HCT116 (cell line): ENCODE data around the gene LRCH1. TPM values are rescaled to one million over a fixed set of nuclear protein-coding genes. Genes with fewer than 3 reads are reported as not detected.
"Not testable (repeated sequence)": the region's sequence is repeated elsewhere in the genome, so short reads cannot be mapped to it uniquely, and the experiment has no call there.

Experiments
- ATAC-seq: fragments of 200-7000 bp; cut with Tn5 transposase; 2 replicates; pipeline ENCODE4 v1.9.1; 2020; ENCODE audit warnings: mild to moderate bottlenecking, moderate library complexity
- BruUV-seq: library from RNA; stranded (reverse); fragments of 400-500 nt; replicated peaks from 2 replicates; lab custom pipeline; 2021; lab: Mats Ljungman, UMichigan
- CTCF ChIA-PET: fragments of 300-600 bp; sonication (Branson Sonifier 250); formaldehyde crosslinking; loops from one replicate; lab custom pipeline; 2021; ENCODE audit warnings: antibody characterized with exemption; lab: Charles Lee
- POLR2A ChIA-PET: fragments of 300-600, 350-600 bp; sonication (Branson Sonifier 250); formaldehyde crosslinking; loops from one replicate; lab custom pipeline; 2021; ENCODE audit warnings: antibody characterized with exemption; lab: Charles Lee
- RAD21 ChIA-PET, 2 experiments: fragments of 300-600 bp; sonication (Branson Sonifier 250); formaldehyde crosslinking; loops; one replicate each; lab custom pipeline; 2023; ENCODE audit warnings: low total read pairs in 2 of 2; ENCODE audit not compliant: uncharacterized antibody in 2 of 2, unreplicated experiment in 2 of 2, low non-redundant PET in 1 of 2; lab: Charles Lee
- DNase-seq: peaks from one replicate; pipeline ENCODE4 v3.0.0-alpha.2; 2010; ENCODE audit warnings: low read depth, low spot score
- H2AFZ ChIP-seq: fragments of 200-600 bp; shearing (Covaris generic), sonication (generic); 2 replicates; pipeline ENCODE4 v1.6.1; 2017; ENCODE audit warnings: low read depth, mixed run types, mixed read lengths, antibody characterized with exemption, low read length; ENCODE audit not compliant: poor library complexity, severe bottlenecking
- H3K27ac ChIP-seq: 2 replicates; pipeline ENCODE4 v1.5.1; 2012; ENCODE audit warnings: low read depth, low read length
- H3K27me3 ChIP-seq: fragments of 200-600 bp; sonication (generic); 2 replicates; pipeline ENCODE4 v1.6.1; 2016; ENCODE audit warnings: mixed run types, low read length, mixed read lengths; ENCODE audit not compliant: insufficient read depth
- H3K36me3 ChIP-seq, 2 experiments: fragments of 200-500 bp in 1 of 2; fragments of 200-600 bp in 1 of 2; sonication (Bioruptor generic) in 1 of 2; sonication (generic) in 1 of 2; 2 replicates each; pipeline versions ENCODE4 v1.5.1 to v1.6.1; 2014 to 2016; ENCODE audit warnings: low read length in 2 of 2, inconsistent platforms in 1 of 2, mixed read lengths in 1 of 2, mixed run types in 1 of 2; ENCODE audit not compliant: insufficient read depth in 2 of 2, control insufficient read depth in 1 of 2
- H3K4me1 ChIP-seq, 2 experiments: fragments of 200-600 bp in 1 of 2; sonication (generic) in 1 of 2; 2 replicates each; pipeline versions ENCODE4 v1.5.1 to v1.6.1; 2012 to 2017; ENCODE audit warnings: low read length in 2 of 2, inconsistent platforms in 1 of 2, mild to moderate bottlenecking in 1 of 2, mixed read lengths in 1 of 2, mixed run types in 1 of 2, moderate library complexity in 1 of 2; ENCODE audit not compliant: insufficient read depth in 2 of 2, control insufficient read depth in 1 of 2
- H3K4me2 ChIP-seq: fragments of 200-600 bp; sonication (generic); 2 replicates; pipeline ENCODE4 v1.6.1; 2017; ENCODE audit warnings: mixed run types, low read length, mixed read lengths
- H3K4me3 ChIP-seq, 2 experiments: fragments of 200-600 bp in 1 of 2; sonication (generic) in 1 of 2; replicated peaks in 1 of 2; 2 replicates each; pipeline ENCODE4 v1.5.1; 2011 to 2016; ENCODE audit warnings: low read length in 2 of 2, control low read depth in 1 of 2, low read depth in 1 of 2, mild to moderate bottlenecking in 1 of 2, mixed read lengths in 1 of 2, mixed run types in 1 of 2
- H3K79me2 ChIP-seq: fragments of 200-600 bp; sonication (generic); 2 replicates; pipeline ENCODE4 v1.6.1; 2017; ENCODE audit warnings: mild to moderate bottlenecking, mixed run types, low read length, moderate library complexity, mixed read lengths; ENCODE audit not compliant: insufficient read depth
- H3K9ac ChIP-seq: fragments of 200-600 bp; sonication (generic); 2 replicates; pipeline ENCODE4 v1.6.1; 2016; ENCODE audit warnings: low read length, mixed read lengths
- H3K9me2 ChIP-seq: fragments of 200-600 bp; sonication (generic), shearing (Covaris generic); 2 replicates; pipeline ENCODE4 v1.6.1; 2017; ENCODE audit warnings: mixed run types, mild to moderate bottlenecking, moderate library complexity; ENCODE audit not compliant: insufficient read depth
- H3K9me3 ChIP-seq, 2 experiments: fragments of 200-500 bp in 1 of 2; fragments of 200-600 bp in 1 of 2; sonication (Bioruptor generic) in 1 of 2; sonication (generic) in 1 of 2; 2 replicates each; pipeline ENCODE4 v1.6.1; 2014 to 2017; ENCODE audit warnings: low read length in 2 of 2, mixed read lengths in 2 of 2, inconsistent platforms in 1 of 2, low read depth in 1 of 2, mild to moderate bottlenecking in 1 of 2, mixed run types in 1 of 2, moderate library complexity in 1 of 2; ENCODE audit not compliant: control insufficient read depth in 1 of 2, insufficient read depth in 1 of 2
- H4K20me1 ChIP-seq: fragments of 200-600 bp; sonication (generic), shearing (Covaris generic); 2 replicates; pipeline ENCODE4 v1.6.1; 2017; ENCODE audit warnings: mixed run types, mild to moderate bottlenecking, moderate library complexity; ENCODE audit not compliant: insufficient read depth
- EGR1 ChIP-seq: IDR thresholded peaks from 2 replicates; pipeline ENCODE4 v1.6.1; 2012; ENCODE audit warnings: low read depth
- TCF7L2 ChIP-seq: IDR thresholded peaks from 2 replicates; pipeline ENCODE4 v1.7.0; 2011; ENCODE audit warnings: borderline replicate concordance, inconsistent platforms; ENCODE audit not compliant: insufficient read depth, insufficient read length; ENCODE audit errors: extremely low read depth
- YY1 ChIP-seq: IDR thresholded peaks from 2 replicates; pipeline ENCODE4 v1.6.1; 2011; ENCODE audit warnings: low read length, low read depth, moderate library complexity, mild to moderate bottlenecking; ENCODE audit not compliant: insufficient replicate concordance; ENCODE audit errors: extremely low read depth
- ZFX ChIP-seq: fragments of 450-650 bp; IDR thresholded peaks from 2 replicates; pipeline ENCODE4 v1.6.1; 2017
- intact Hi-C: fragments of 100-400 bp; cut with micrococcal nuclease; formaldehyde crosslinking; loops from 2 replicates; pipeline ENCODE4 v1.10.0; 2022
- total RNA-seq: library from RNA; stranded (reverse); gene quantifications from one replicate; pipeline ENCODE4 v1.2.1, GENCODE V29; 2021; ENCODE audit not compliant: unreplicated experiment

Gene LRCH1
- total RNA-seq, 1 experiment from 2014 or later, result 15.6 TPM

DNA sequence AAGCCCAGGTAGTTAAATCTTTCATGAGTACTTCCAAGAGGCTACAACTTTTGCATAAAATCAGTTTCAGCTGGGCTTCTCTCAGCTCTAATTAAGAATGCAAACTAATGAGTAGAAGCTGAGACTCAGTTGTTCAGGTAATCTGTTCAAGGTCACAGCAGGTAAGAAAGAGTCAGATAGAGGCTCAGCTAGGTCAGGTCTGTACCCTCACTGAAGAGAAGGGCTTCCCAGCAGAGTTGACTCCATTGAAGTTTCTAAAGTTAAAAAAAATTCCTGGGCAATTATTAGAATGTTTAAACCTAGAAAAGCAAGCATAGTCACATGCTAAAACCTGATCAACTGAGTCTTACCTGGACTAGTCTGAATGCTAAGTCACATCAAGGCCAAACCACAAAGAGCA is 201.8 kb downstream of the LRCH1 start:
- DNase-seq, result no peak
- intact Hi-C loops, result no loop called here
- no peaks in the 10 kb centered on the region for H3K79me2 ChIP-seq
- H3K9me3 ChIP-seq, result no peaks in the 10 kb centered on the region
- no peak overlapping the region for H3K4me2 ChIP-seq
- no peaks in the 10 kb centered on the region for H3K4me1 ChIP-seq
- no peak overlapping the region for H3K27ac ChIP-seq
- CTCF ChIA-PET, result no interaction called here
- no peak overlapping the region for H2AFZ ChIP-seq
- POLR2A ChIA-PET, result no interaction called here
- H3K36me3 ChIP-seq, result peaks cover 4 to 5% of the 10 kb centered on the region in 2 experiments; a peak in 2 of 4 replicates
- TF ChIP-seq TCF7L2 (no peak), YY1 (no peak), EGR1 (no peak), ZFX (no peak)
- TF ChIP-seq, all 23 proteins: peak for 0
- RAD21 ChIA-PET, result no interaction called here
- Histone ChIP-seq H4K20me1 (no peaks in the 10 kb centered on the region), H3K27me3 (peaks cover 6% of the 10 kb centered on the region; the same call in 1 of the 2 replicates), H3K9me2 (no peaks in the 10 kb centered on the region), H3K4me3 (no peak overlapping the region), H3K9ac (no peak overlapping the region)
- no TSS peak for BruUV-seq
- ATAC-seq, result no peak

DNA sequence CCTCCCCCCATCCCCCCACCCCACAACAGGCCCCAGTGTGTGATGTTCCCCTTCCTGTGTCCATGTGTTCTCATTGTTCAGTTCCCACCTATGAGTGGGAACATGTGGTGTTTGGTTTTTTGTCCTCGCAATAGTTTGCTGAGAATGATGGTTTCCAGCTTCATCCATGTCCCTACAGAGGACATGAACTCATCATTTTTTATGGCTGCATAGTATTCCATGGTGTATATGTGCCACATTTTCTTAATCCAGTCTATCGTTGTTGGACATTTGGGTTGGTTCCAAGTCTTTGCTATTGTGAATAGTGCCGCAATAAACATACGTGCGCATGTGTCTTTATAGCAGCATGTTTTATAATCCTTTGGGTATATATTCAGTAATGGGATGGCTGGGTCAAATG is 202.5 kb downstream of the LRCH1 start:
- BruUV-seq, intact Hi-C loops, H2AFZ ChIP-seq, DNase-seq, H3K4me1 ChIP-seq, H3K9me3 ChIP-seq, H3K4me3 ChIP-seq, H3K79me2 ChIP-seq, H3K9me2 ChIP-seq, H4K20me1 ChIP-seq, RAD21 ChIA-PET, H3K27ac ChIP-seq, H3K4me2 ChIP-seq, CTCF ChIA-PET, ATAC-seq, POLR2A ChIA-PET, H3K36me3 ChIP-seq, H3K9ac ChIP-seq, H3K27me3 ChIP-seq: not testable (repeated sequence)
